IMR-90 (cell line): ENCODE data around the gene KATNA1. TPM values are rescaled to one million over a fixed set of nuclear protein-coding genes. Genes with fewer than 3 reads are reported as not detected.
"Not testable (repeated sequence)": the region's sequence is repeated elsewhere in the genome, so short reads cannot be mapped to it uniquely, and the experiment has no call there.

Experiments
- ATAC-seq: fragments of 200-7000 bp; cut with Tn5 transposase; 2 replicates; pipeline ENCODE4 v1.9.1; 2020; ENCODE audit warnings: low read depth, mild to moderate bottlenecking, moderate library complexity
- BruUV-seq: library from RNA; stranded (reverse); fragments of 400-500 nt; replicated peaks from 2 replicates; lab custom pipeline; 2021; lab: Mats Ljungman, UMichigan
- CTCF ChIA-PET: fragments of 300-600 bp; formaldehyde crosslinking; extraction: SDS; loops from one replicate; lab custom pipeline; 2021; ENCODE audit warnings: antibody characterized with exemption; lab: Yijun Ruan, JAX
- POLR2A ChIA-PET: fragments of 300-600 bp; sonication (Branson Sonifier 250); formaldehyde crosslinking; loops from one replicate; lab custom pipeline; 2022; ENCODE audit warnings: antibody characterized with exemption; ENCODE audit not compliant: unreplicated experiment; lab: Charles Lee
- DNase-seq: peaks from one replicate; pipeline ENCODE4 v3.0.0; 2013
- H2AFZ ChIP-seq: replicated peaks from 2 replicates; pipeline ENCODE3; 2013; ENCODE audit warnings: low read length, mild to moderate bottlenecking; ENCODE audit not compliant: poor library complexity
- H2AK5ac ChIP-seq: 2 replicates; pipeline ENCODE4 v1.6.1; 2013; ENCODE audit warnings: low read depth, low read length, inconsistent platforms
- H2AK9ac ChIP-seq: replicated peaks from 2 replicates; pipeline ENCODE3; 2013; ENCODE audit warnings: mild to moderate bottlenecking, low read depth, low read length, moderate library complexity; ENCODE audit not compliant: poor library complexity
- H2BK120ac ChIP-seq: 2 replicates; pipeline ENCODE4 v1.6.1; 2013; ENCODE audit warnings: low read depth, low read length, inconsistent platforms
- H2BK15ac ChIP-seq: 3 replicates; pipeline ENCODE4 v1.6.1; 2013; ENCODE audit warnings: low read depth, low read length, inconsistent platforms
- H2BK20ac ChIP-seq: 2 replicates; pipeline ENCODE4 v1.6.1; 2013; ENCODE audit warnings: low read depth, mild to moderate bottlenecking, inconsistent platforms, low read length, moderate library complexity
- H2BK5ac ChIP-seq: 2 replicates; pipeline ENCODE4 v1.6.1; 2013; ENCODE audit warnings: mild to moderate bottlenecking, low read depth, low read length, inconsistent platforms; ENCODE audit not compliant: poor library complexity, severe bottlenecking
- H3K14ac ChIP-seq: replicated peaks from 2 replicates; pipeline ENCODE4 v1.6.1; 2013; ENCODE audit warnings: low read depth, low read length, inconsistent platforms
- H3K18ac ChIP-seq: 2 replicates; pipeline ENCODE4 v1.6.1; 2013; ENCODE audit warnings: low read depth, low read length, control low read depth
- H3K23ac ChIP-seq: 2 replicates; pipeline ENCODE4 v1.6.1; 2013; ENCODE audit warnings: low read depth, low read length, inconsistent platforms
- H3K27ac ChIP-seq: 2 replicates; pipeline ENCODE4 v1.5.1; 2013; ENCODE audit warnings: mild to moderate bottlenecking, control low read depth, low read length; ENCODE audit not compliant: insufficient read depth
- H3K27me3 ChIP-seq: 2 replicates; pipeline ENCODE4 v1.6.1; 2013; ENCODE audit warnings: low read length; ENCODE audit not compliant: control insufficient read depth, insufficient read depth
- H3K36me3 ChIP-seq: 2 replicates; pipeline ENCODE4 v1.6.1; 2013; ENCODE audit warnings: low read length, mixed read lengths; ENCODE audit not compliant: control insufficient read depth, insufficient read depth
- H3K4ac ChIP-seq: 2 replicates; pipeline ENCODE4 v1.6.1; 2013; ENCODE audit warnings: low read depth, low read length, inconsistent platforms
- H3K4me1 ChIP-seq: 2 replicates; pipeline ENCODE4 v1.6.1; 2013; ENCODE audit warnings: low read length, mixed read lengths; ENCODE audit not compliant: control insufficient read depth, insufficient read depth
- H3K4me2 ChIP-seq: 2 replicates; pipeline ENCODE4 v1.6.1; 2013; ENCODE audit warnings: low read depth, mild to moderate bottlenecking, control low read depth, low read length, moderate library complexity
- H3K4me3 ChIP-seq: 2 replicates; pipeline ENCODE4 v1.5.1; 2013; ENCODE audit warnings: low read depth, mild to moderate bottlenecking, control low read depth, low read length, moderate library complexity; ENCODE audit not compliant: insufficient read depth
- H3K56ac ChIP-seq: 2 replicates; pipeline ENCODE4 v1.6.1; 2013; ENCODE audit warnings: low read length, inconsistent platforms; ENCODE audit not compliant: insufficient read depth; ENCODE audit errors: extremely low read depth
- H3K79me1 ChIP-seq, 2 experiments: 2 replicates each; pipeline ENCODE4 v1.6.1; 2013; ENCODE audit warnings: low read length in 2 of 2, inconsistent platforms in 1 of 2, low read depth in 1 of 2
- H3K9ac ChIP-seq: 2 replicates; pipeline ENCODE4 v1.6.1; 2013; ENCODE audit warnings: low read depth, low read length, control low read depth
- H3K9me1 ChIP-seq: 2 replicates; pipeline ENCODE4 v1.6.1; 2013; ENCODE audit warnings: low read length, inconsistent platforms; ENCODE audit not compliant: insufficient read depth
- H3K9me3 ChIP-seq: 2 replicates; pipeline ENCODE4 v1.6.1; 2013; ENCODE audit warnings: low read length; ENCODE audit not compliant: control insufficient read depth, insufficient read depth
- H4K20me1 ChIP-seq: 2 replicates; pipeline ENCODE4 v1.6.1; 2013; ENCODE audit warnings: low read length, inconsistent platforms; ENCODE audit not compliant: insufficient read depth
- H4K5ac ChIP-seq: 2 replicates; pipeline ENCODE4 v1.6.1; 2013; ENCODE audit warnings: mild to moderate bottlenecking, low read depth, low read length, control low read depth
- H4K8ac ChIP-seq, 2 experiments: 2 replicates each; pipeline ENCODE4 v1.6.1; 2013; ENCODE audit warnings: low read depth in 2 of 2, low read length in 2 of 2, control low read depth in 1 of 2, inconsistent platforms in 1 of 2
- H4K91ac ChIP-seq: 2 replicates; pipeline ENCODE4 v1.6.1; 2013; ENCODE audit warnings: low read depth, low read length, inconsistent platforms; ENCODE audit not compliant: insufficient read depth
- WGBS, 2 experiments: methylation state at CpG; one replicate each; pipeline versions ENCODE4 v1.1.5 to v1.1.7; 2013; ENCODE audit warnings: missing lambda C conversion rate in 2 of 2; ENCODE audit not compliant: insufficient read length in 1 of 2; ENCODE audit errors: extremely low coverage in 2 of 2; 5-methylcytosine and 5-hydroxymethylcytosine counted together
- dilution Hi-C: fragments of 300-500 bp; cut with HindIII; formaldehyde crosslinking; loops from one replicate; pipeline ENCODE4 v1.14.3; 2018; ENCODE audit warnings: low sequenced_read_pairs; ENCODE audit not compliant: unreplicated experiment
- in situ Hi-C: fragments of 300-500 bp; cut with MboI; formaldehyde crosslinking; loops from 3 replicates; pipeline ENCODE4 v1.14.3; 2019; ENCODE audit warnings: low sequenced_read_pairs, inconsistent platforms, mixed read lengths
- intact Hi-C: fragments of 100-400 bp; cut with micrococcal nuclease; formaldehyde crosslinking; loops from 2 replicates; pipeline ENCODE4 v1.10.0; 2022
- polyA plus RNA-seq, 3 experiments: library from polyadenylated mRNA; depleted of rRNA; stranded (reverse); fragments of >200 nt; gene quantifications; 2 replicates each; pipeline ENCODE4 v1.2.3, GENCODE V29; 2012; ENCODE audit warnings: low replicate concordance in 1 of 3
- total RNA-seq: library from RNA; depleted of rRNA; stranded (reverse); fragments of >200 nt; gene quantifications from 2 replicates; pipeline ENCODE4 v1.2.3, GENCODE V29; 2012

The KATNA1 gene
- total and polyA plus RNA-seq, 2 of the 4 experiments (the other 2 are of a cell fraction): 15.3 to 24.6 TPM

- H3K4me3 ChIP-seq, POLR2A ChIA-PET, H3K9me1 ChIP-seq, dilution Hi-C loops, H2AK9ac ChIP-seq, H3K14ac ChIP-seq, H2BK20ac ChIP-seq, H3K27me3 ChIP-seq, H3K4ac ChIP-seq, H3K56ac ChIP-seq, H2BK120ac ChIP-seq, H3K4me2 ChIP-seq, H4K5ac ChIP-seq, intact Hi-C loops, H2BK5ac ChIP-seq, H2AK5ac ChIP-seq, in situ Hi-C loops, CTCF ChIA-PET, H3K23ac ChIP-seq, DNase-seq, H3K9me3 ChIP-seq, H3K4me1 ChIP-seq, BruUV-seq, H2BK15ac ChIP-seq, H2AFZ ChIP-seq, ATAC-seq, H4K8ac ChIP-seq, H3K18ac ChIP-seq, H3K27ac ChIP-seq, H3K9ac ChIP-seq, H4K91ac ChIP-seq: not testable (repeated sequence)
- Histone ChIP-seq H3K79me1 (peaks cover 19 to 41% of the 10 kb centered on the region in 2 experiments), H3K36me3 (peaks cover 26% of the 10 kb centered on the region), H4K20me1 (peaks cover 22% of the 10 kb centered on the region)
- 100% methylated on average over 3 of the region's 14 CpGs; no CpG with 5 or more reads in 1 of the 2 experiments for WGBS, 2 experiments
Measured at GRCh38 chr6:149681845-149682244, 33.3 kb upstream of the KATNA1 start.
